OCI-LY7 (cell line): ENCODE data around the gene R3HDM4.

Experiments
- EZH2phosphoT487 ChIP-seq: fragments of 200-600 bp; sonication (generic); IDR thresholded peaks from 2 replicates; pipeline ENCODE4 v1.6.1; 2018; ENCODE audit warnings: low read depth, borderline replicate concordance, mild to moderate bottlenecking, mixed run types, antibody characterized with exemption, low read length, moderate library complexity, mixed read lengths
- TF ChIP-seq, protein P1 (sequence below): fragments of 200-600 bp; sonication (generic); conservative IDR thresholded peaks from 2 replicates; pipeline ENCODE4 v1.5.1; 2014; ENCODE audit warnings: mild to moderate bottlenecking, antibody characterized with exemption, low read length, moderate library complexity, mixed read lengths

- TF ChIP-seq, protein P1, sequence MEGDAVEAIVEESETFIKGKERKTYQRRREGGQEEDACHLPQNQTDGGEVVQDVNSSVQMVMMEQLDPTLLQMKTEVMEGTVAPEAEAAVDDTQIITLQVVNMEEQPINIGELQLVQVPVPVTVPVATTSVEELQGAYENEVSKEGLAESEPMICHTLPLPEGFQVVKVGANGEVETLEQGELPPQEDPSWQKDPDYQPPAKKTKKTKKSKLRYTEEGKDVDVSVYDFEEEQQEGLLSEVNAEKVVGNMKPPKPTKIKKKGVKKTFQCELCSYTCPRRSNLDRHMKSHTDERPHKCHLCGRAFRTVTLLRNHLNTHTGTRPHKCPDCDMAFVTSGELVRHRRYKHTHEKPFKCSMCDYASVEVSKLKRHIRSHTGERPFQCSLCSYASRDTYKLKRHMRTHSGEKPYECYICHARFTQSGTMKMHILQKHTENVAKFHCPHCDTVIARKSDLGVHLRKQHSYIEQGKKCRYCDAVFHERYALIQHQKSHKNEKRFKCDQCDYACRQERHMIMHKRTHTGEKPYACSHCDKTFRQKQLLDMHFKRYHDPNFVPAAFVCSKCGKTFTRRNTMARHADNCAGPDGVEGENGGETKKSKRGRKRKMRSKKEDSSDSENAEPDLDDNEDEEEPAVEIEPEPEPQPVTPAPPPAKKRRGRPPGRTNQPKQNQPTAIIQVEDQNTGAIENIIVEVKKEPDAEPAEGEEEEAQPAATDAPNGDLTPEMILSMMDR, result no peak
- TF ChIP-seq EZH2phosphoT487, result no peak
Observed at GRCh38 chr19:875265-875879, 37.6 kb downstream of the R3HDM4 start.
